GM19463 (cell line): ENCODE results near the gene PSEN2.
A peak's percentile ranks its signal among the peaks of the same experiment; 100 is the strongest.
"Not testable (repeated sequence)": the region's sequence is repeated elsewhere in the genome, so short reads cannot be mapped to it uniquely, and the experiment has no call there.

Source experiments
- ATAC-seq: cut with Tn5 transposase; IDR thresholded peaks from one replicate; pipeline ENCODE4 v1.9.1; 2021; ENCODE audit warnings: mild to moderate bottlenecking, moderate library complexity; ENCODE audit not compliant: unreplicated experiment

Gene PSEN2

GRCh38 chr1:226908913-226909312, 38.5 kb downstream of the PSEN2 start:
- no peak for ATAC-seq

GRCh38 chr1:226912587-226913176, 42.3 kb downstream of the PSEN2 start:
- ATAC-seq = peak; percentile 65

GRCh38 chr1:226915672-226915995, 45.2 kb downstream of the PSEN2 start:
- peak; percentile 18 for ATAC-seq

GRCh38 chr1:226916497-226916896, 46.1 kb downstream of the PSEN2 start:
- no peak for ATAC-seq

GRCh38 chr1:226919587-226919986, 49.2 kb downstream of the PSEN2 start:
- ATAC-seq = no peak

- ATAC-seq = no peak
Observed at GRCh38 chr1:226919995-226920394, 49.6 kb downstream of the PSEN2 start.

- no peak for ATAC-seq
Observed at GRCh38 chr1:226920446-226920894, 50.1 kb downstream of the PSEN2 start.

- ATAC-seq = no peak
Observed at GRCh38 chr1:226921504-226921903, 51.1 kb downstream of the PSEN2 start.

GRCh38 chr1:226929260-226930111, 59.1 kb downstream of the PSEN2 start:
- ATAC-seq = not testable (repeated sequence)

GRCh38 chr1:226934483-226935237, 64.2 kb downstream of the PSEN2 start:
- ATAC-seq = no peak

- ATAC-seq = no peak
Observed at GRCh38 chr1:226937940-226938725, 67.7 kb downstream of the PSEN2 start.

- ATAC-seq = no peak
Observed at GRCh38 chr1:226938903-226939437, 68.6 kb downstream of the PSEN2 start.

- ATAC-seq = peak; percentile 26
Observed at GRCh38 chr1:226939438-226940028, 69.1 kb downstream of the PSEN2 start.

- ATAC-seq = peak; percentile 95
Observed at GRCh38 chr1:226940029-226940805, 69.8 kb downstream of the PSEN2 start, which contains the start of gene COQ8A. TSS of gene COQ8A (plus strand) at chr1:226940294. CDS start at chr1:226961386, 21,092 bp downstream.

- ATAC-seq = no peak
Observed at GRCh38 chr1:226940806-226941067, 70.3 kb downstream of the PSEN2 start.

GRCh38 chr1:226942392-226942791, 72.0 kb downstream of the PSEN2 start:
- ATAC-seq = no peak

- ATAC-seq = no peak
Observed at GRCh38 chr1:226943156-226943555, 72.7 kb downstream of the PSEN2 start.

GRCh38 chr1:226943927-226944326, 73.5 kb downstream of the PSEN2 start:
- no peak for ATAC-seq

GRCh38 chr1:226945106-226945857, 74.9 kb downstream of the PSEN2 start:
- ATAC-seq = no peak
